ENCODE results near the gene DDX24.

The DDX24 gene

GRCh38 chr14:94042433-94043091, 38.4 kb downstream of the DDX24 start:
- DNase-seq (ENCODE audit: low spot score) (no peak), ATAC-seq (ENCODE audit: low read depth) (no peak)
- TF ChIP-seq, protein P1, sequence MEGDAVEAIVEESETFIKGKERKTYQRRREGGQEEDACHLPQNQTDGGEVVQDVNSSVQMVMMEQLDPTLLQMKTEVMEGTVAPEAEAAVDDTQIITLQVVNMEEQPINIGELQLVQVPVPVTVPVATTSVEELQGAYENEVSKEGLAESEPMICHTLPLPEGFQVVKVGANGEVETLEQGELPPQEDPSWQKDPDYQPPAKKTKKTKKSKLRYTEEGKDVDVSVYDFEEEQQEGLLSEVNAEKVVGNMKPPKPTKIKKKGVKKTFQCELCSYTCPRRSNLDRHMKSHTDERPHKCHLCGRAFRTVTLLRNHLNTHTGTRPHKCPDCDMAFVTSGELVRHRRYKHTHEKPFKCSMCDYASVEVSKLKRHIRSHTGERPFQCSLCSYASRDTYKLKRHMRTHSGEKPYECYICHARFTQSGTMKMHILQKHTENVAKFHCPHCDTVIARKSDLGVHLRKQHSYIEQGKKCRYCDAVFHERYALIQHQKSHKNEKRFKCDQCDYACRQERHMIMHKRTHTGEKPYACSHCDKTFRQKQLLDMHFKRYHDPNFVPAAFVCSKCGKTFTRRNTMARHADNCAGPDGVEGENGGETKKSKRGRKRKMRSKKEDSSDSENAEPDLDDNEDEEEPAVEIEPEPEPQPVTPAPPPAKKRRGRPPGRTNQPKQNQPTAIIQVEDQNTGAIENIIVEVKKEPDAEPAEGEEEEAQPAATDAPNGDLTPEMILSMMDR (IDR thresholded peaks at IDR 0.05; ENCODE audit: poor library complexity, severe bottlenecking): no peak
- Histone ChIP-seq H3K27me3 (ENCODE audit: insufficient read depth, poor library complexity, severe bottlenecking) (no peaks in the 10 kb centered on the region), H3K27ac (ENCODE audit: poor library complexity, severe bottlenecking) (no peak overlapping the region), H3K9me3 (ENCODE audit: severe bottlenecking) (no peaks in the 10 kb centered on the region), H3K36me3 (ENCODE audit: low read depth) (peaks cover 13% of the 10 kb centered on the region), H3K4me3 (ENCODE audit: severe bottlenecking) (no peak overlapping the region), H3K4me1 (ENCODE audit: insufficient read depth, poor library complexity, severe bottlenecking) (no peaks in the 10 kb centered on the region)

- H3K27ac ChIP-seq (ENCODE audit: poor library complexity, severe bottlenecking): no peak overlapping the region
- TF ChIP-seq, protein P1 (IDR thresholded peaks at IDR 0.05; ENCODE audit: poor library complexity, severe bottlenecking): no peak
- no peak for DNase-seq (ENCODE audit: low spot score)
These were observed 39.3 kb downstream of the DDX24 start for GRCh38 chr14:94041551-94042346.

DNA sequence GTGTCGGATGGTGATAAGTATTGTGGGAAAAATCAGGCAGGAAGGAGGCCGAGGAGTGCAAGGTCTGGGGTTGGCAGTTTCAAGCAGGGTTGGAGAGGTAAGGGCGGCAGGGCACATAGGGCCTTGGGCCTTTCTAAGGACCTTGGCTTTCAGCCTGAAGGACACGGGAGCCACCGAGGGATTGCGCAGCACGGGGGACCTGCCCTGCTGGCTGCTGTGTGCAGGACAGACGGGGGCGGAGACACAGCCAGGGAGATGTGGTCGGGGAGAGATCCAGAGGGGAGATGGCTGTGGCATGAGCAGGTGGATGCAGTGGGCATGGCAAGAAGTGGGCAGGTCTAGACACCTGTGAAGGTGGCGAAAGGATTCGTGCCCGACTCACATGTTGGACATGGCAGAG, 40.2 kb downstream of the DDX24 start:
- Histone ChIP-seq H3K9me3 (ENCODE audit: severe bottlenecking) (no peaks in the 10 kb centered on the region), H3K4me1 (ENCODE audit: insufficient read depth, poor library complexity, severe bottlenecking) (no peaks in the 10 kb centered on the region), H3K4me3 (ENCODE audit: severe bottlenecking) (no peak overlapping the region), H3K36me3 (ENCODE audit: low read depth) (peaks cover 3% of the 10 kb centered on the region), H3K27me3 (ENCODE audit: insufficient read depth, poor library complexity, severe bottlenecking) (no peaks in the 10 kb centered on the region), H3K27ac (ENCODE audit: poor library complexity, severe bottlenecking) (no peak overlapping the region)
- TF ChIP-seq, protein P1 (IDR thresholded peaks at IDR 0.05; ENCODE audit: poor library complexity, severe bottlenecking): no peak
- ATAC-seq (ENCODE audit: low read depth) (no peak), DNase-seq (ENCODE audit: low spot score) (no peak)

More at GRCh38 chr14:94041551-94042346, 39.3 kb downstream of the DDX24 start:
- peaks cover 8% of the 10 kb centered on the region for H3K36me3 ChIP-seq (ENCODE audit: low read depth)
- no peaks in the 10 kb centered on the region for H3K27me3 ChIP-seq (ENCODE audit: insufficient read depth, poor library complexity, severe bottlenecking)
- no peaks in the 10 kb centered on the region for H3K9me3 ChIP-seq (ENCODE audit: severe bottlenecking)
- ATAC-seq (ENCODE audit: low read depth): peak; percentile 8; the same call in 1 of the 3 replicates
- no peaks in the 10 kb centered on the region for H3K4me1 ChIP-seq (ENCODE audit: insufficient read depth, poor library complexity, severe bottlenecking)
- H3K4me3 ChIP-seq (ENCODE audit: severe bottlenecking): no peak overlapping the region

- Histone ChIP-seq H3K27me3 (ENCODE audit: insufficient read depth, poor library complexity, severe bottlenecking) (no peaks in the 10 kb centered on the region), H3K4me3 (ENCODE audit: severe bottlenecking) (no peak overlapping the region), H3K27ac (ENCODE audit: poor library complexity, severe bottlenecking) (no peak overlapping the region), H3K4me1 (ENCODE audit: insufficient read depth, poor library complexity, severe bottlenecking) (no peaks in the 10 kb centered on the region), H3K9me3 (ENCODE audit: severe bottlenecking) (no peaks in the 10 kb centered on the region), H3K36me3 (ENCODE audit: low read depth) (no peaks in the 10 kb centered on the region)
- no peak for ATAC-seq (ENCODE audit: low read depth)
- DNase-seq (ENCODE audit: low spot score): no peak
- TF ChIP-seq, protein P1 (IDR thresholded peaks at IDR 0.05; ENCODE audit: poor library complexity, severe bottlenecking): no peak
These were observed 40.8 kb downstream of the DDX24 start for GRCh38 chr14:94040247-94040646.

All from RWPE2 (cell line).